Occipital lobe (tissue), 2 donors: ENCODE measurements around the gene FSCN2. TPM values are rescaled to one million over a fixed set of nuclear protein-coding genes. Genes with fewer than 3 reads are reported as not detected.

Experiments used
- DNase-seq: peaks from one replicate; lab custom pipeline; 2025; lab: John Stamatoyannopoulos, UW
- total RNA-seq: library from RNA; depleted of rRNA; stranded (reverse); fragments of >200 nt; gene quantifications from one replicate; pipeline ENCODE4 v1.2.3, GENCODE V29; 2014

Gene FSCN2
- total RNA-seq, 1 donor from 2014 or later, result 5.6 TPM

DNA sequence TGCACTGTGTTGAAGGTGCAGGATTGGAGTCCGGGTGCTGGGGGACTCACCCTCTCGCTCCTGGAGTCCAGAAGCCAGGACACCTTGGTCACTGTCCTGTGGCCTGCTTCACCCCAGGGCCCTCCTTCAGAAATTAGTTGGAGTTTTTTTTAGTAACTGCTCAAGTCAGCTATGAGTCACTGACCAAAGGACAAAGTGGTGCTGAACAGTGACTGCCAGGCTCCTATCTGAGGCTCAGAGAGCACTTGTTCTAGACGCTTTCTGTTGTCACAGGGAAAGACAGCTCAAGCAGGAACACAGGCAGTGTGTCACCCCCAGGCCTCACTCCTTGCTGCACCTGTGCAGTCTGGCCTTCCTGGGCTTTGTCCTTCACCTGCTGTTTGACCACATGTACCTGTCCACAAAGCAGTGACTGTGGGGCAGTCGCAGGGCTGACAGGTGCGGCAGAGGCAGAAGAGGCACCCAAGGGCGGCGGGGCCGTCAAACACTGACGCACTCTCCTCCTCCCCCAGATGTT, 28.1 kb downstream of the FSCN2 start:
- no peak for DNase-seq

DNA sequence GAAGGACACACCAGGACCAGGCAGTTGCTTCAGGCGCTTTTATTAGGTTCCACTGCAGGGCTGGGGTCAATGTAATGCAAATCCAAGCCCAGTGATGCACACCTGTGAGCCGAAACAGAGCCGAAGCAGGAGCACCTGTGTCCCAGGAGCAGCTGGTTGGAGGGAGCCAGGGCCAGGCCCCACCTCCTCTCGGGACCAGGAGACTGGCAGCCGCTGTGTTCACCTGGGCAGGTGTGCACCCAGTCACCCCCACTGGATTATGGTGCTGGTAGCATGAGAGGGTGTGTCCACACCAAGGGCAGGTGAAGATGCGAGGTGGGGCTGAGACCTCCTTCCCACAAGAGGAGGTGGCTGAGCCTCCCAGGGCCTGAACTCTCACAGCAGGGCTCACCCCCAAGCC, 28.7 kb downstream of the FSCN2 start:
- DNase-seq, result no peak

DNA sequence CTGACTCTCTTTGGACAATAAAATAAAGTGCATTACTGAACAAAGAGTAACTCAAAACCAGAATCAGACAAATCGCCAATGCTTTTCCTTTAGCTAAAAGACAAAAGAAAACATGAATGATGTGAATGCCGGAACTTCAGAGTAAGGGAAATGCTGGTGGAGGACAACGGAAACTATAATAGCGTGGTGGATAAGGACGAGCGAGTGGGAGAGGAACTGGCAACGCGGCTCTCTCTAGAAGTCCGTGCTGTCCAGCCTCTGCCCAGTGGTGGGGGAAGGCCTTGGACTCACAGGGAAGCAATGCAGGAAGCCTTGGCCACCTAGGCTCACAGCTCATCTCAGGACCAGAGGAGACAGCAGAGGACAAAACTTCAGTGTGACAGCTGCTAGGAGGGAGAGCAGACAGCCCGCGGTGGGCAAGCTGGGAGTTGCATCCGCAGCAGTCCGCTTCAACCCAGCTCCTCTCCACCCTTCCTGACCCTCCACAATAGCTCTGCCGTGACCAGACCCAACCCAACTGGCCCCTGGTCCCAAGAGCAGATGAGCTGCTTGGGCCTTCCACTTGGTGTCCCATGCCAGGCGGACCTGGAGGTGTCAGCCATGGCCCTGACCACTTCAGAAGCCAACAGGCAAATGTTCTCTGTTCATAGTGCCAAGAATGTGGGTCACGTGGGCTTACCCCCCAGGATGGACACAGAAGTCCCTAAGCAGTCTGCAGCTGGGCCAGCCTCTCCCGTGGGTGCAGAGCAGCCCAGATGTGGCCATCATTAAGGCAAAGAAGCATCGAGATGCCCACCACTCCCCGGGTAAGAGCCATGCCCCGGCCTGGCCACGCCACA, 29.3 kb downstream of the FSCN2 start:
- DNase-seq, result no peak

DNA sequence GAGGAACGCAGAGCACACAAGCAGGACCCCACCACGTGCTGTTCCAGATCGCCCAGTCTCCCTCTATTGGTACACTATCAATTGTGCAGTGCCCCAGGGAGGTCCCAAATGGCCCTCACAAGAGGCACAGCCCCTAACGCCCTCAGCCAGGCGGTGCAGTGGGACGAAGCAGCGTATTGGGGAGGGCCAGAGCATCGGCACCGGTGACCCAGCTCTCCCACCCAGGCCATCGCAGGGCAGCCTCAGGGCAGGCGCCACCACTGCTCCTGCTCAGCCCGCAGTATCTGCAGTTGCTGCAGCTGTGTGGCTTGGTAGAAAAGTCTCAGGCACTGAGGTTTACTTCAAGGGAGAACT, 29.9 kb downstream of the FSCN2 start:
- DNase-seq, result no peak

DNA sequence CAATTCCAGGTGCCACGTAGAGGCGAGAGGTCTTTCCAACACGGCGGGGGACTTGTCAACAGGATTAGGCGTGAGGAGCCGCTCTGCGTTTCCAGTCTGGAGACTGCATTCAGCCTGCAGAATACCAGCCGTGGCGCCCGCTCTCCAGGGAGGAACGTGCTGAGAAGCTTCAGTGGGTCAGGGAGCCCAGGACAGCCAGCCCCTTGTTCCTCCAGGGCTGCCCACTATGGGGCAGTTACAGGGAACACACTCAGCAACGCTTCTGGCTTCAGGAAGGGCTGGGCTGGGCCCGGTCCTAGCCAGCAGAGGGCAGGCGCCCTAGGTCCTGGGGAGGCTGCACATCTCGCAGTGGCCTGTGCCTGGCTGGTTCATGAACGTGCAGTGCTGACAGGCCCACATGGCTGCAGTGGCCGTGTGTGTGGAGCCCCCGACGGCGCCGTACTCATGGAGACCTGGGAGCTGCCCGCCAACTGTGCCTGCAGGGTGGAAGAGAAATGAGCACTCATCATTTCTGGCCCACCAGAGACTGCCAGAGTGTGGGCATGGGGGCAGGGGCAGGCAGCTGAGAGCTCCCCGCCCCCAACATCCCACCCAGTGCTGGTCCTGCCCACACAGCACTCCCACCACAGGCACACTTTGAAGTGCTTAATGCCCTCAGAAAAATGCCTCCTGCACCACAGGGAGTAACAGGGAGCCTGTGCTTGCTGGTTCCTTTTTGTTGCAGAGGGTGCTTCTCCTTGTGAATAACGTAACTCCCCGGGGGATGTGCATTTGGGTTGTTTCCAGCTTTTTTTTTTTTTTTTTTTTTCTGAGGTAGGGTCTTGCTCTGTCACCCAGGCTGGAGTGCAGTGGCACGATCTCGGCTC, 31.0 kb downstream of the FSCN2 start:
- DNase-seq, result no peak

DNA sequence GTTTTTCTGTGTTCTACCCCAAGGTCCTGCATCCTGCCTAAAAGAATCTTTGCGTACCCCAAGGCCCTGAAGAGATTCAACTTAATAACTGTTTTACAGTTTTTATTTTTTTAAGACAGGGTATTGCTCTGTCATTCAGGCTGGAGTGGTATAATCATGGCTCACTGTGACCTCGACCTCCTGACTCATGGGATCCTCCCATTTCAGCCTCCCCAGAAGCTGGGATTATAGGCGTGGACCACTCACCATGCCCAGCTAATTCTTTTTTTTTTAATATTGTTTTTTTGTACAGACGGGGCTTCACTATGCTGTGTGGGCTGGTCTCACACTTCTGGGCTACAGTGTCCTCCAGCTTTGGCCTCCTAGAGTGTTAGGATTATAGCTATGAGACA, 33.3 kb downstream of the FSCN2 start:
- DNase-seq, result no peak

DNA sequence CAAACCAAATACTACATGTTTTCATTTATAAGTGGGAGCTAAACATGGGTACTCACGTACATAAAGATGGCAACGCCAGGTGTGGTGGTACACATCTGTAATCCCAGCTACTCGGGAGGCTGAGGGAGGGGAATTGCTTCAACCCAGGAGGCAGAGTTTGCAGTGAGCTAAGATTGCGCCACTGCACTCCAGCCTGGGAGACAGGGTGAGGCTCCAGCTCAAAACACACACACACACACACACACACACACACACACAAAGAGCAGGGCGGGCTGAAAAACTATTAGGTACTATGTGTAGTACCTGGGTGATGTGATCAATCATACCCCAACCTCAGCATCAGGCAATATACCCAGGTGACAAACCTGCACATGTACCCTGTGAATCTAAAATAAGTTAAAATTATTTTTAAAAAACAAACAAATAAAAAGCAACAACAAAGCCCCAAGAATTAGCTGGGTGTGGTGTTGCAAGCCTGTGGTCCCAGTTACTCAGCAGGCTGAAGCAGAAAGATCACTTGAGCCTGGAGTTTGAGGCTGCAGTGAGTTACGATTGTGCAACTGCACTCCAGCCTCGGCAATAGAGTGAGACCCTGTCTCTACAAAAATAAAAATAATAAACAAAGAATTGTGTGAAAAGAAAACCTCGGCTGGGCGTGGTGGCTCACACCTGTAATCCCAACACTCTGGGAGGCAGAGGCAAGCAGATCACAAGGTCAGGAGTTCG, 35.8 kb downstream of the FSCN2 start:
- no peak for DNase-seq

DNA sequence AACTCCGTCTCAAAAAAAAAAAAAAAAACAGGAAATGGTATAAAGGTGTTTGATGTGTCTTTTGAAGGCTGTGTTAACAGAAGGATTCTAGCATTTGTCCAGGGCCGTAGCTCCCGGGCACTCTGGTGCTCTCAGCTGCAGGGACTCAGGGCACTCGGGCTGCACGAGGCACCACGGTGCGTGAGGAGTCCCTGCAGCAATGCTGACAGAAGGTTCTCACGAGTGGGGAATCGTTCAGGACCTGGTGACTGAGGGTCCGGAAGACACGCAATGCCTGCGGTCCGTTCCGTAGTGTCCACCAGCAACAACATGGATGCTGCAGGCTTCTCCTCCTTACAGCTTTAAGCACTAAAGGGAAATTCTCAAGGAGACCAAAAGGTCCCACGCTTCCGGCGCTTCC, 36.6 kb downstream of the FSCN2 start:
- DNase-seq, result no peak

DNA sequence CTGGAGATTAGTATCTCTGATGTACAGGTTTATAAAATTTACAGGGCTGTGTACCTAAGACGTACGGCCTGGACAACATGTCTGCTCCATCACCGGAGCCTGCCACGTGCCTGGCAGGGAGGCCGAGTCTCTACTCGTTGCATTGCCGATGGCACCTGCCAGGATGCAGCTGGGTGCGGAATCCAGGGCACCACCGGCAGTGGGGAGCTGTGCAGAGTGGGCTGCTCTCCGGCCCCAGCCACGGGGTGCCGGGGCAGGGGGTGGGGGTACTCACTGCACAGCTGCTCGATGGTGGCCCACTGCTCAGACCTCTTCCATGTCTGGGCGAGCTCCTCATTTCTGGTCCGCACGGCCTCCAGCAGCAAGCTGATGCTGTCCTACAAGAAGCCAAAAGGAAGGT, 37.1 kb downstream of the FSCN2 start:
- DNase-seq, result no peak

DNA sequence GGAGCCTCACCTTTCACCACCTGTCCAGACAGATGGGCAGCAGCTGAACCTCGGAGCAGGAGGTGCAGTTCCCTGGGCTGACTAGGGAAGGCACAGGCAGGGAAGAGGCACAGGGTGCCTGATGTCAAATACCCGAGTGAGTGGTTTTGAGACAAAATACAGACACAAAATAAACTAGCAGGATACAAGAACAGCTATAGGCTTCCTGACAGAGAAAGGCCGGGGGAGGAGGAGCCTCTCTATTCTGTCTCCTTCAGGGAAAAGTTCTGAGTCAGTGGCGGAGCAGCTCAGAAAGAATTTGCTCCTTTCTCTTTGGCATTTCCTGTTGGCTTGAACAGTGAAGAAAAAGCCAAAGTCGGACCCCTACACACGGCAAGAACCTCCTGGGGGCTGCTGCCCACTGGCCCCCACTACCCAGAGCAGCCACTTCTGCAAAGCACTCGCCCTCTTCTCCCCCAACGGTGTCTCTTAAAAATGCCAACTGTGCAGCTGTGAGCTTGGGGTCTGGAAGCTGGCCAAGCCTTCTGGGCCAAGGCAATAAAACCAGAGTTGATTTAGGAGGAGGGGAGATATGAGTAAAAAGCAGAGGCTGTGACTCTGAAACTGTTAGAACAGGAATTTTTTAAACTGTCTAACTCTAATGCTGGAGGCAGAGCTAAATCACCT, 38.4 kb downstream of the FSCN2 start:
- no peak for DNase-seq

DNA sequence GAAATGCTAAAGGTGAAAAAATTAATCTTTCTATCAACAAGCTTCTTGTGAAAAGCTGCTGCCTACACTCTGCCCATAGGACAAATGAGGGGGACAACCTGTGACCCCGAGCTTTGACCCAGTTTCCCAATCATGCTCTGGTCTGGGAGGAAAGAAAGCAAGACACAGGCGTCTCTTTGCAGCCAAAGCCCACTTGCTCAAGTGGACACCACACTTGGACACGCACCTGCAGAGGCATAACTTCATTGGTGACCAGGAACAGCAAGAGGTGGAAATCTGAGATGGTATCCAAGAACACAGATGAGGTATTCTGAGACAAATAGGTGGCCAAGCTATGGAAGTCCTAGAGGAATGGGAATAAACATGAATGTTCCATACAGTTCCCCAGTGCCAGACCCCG, 39.0 kb downstream of the FSCN2 start:
- no peak for DNase-seq

DNA sequence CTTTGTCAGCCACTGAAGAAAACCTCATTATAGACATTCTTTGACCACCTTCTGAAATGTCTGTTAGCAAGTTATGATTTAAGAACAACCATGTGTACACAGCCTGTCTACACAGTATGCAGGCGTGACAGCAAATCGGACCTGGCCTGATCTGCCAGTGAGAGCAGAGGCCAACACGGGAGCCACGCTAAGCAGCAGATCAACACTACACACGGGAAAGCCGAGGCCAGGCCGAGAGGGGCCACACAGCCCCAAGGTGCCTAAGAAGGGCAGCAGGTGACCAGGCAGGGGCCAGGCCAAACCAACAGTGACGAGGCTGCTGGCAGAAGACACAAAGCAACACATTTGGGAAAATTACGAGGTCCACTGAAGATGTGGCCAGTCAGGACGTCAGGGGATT, 40.2 kb downstream of the FSCN2 start:
- DNase-seq, result no peak

DNA sequence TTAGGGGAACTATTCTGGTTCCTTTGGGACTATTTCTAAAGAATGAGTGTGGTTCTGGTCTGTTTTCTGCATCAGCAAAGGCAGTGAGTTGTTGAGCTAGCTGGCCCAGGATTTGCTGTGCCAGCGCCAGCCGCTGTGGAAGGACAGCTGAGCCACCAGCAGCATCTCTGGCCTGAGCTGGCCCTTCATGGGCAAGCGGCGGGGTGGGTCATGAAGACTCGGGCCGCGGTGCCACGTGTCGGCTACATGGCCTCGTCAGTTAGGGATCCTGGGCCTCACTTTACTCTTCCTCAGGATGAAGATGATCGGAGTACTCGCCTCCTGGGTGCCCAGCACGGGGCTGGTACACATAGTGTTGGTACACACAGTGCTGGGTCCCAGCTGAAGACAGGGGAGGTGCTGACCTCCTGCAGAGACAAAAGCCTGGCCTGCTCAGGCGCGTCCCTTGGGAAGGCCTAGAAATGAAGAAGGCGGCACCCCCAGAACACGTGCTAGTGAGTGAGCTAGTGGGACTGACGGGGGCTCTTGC, 41.9 kb downstream of the FSCN2 start:
- DNase-seq, result no peak

DNA sequence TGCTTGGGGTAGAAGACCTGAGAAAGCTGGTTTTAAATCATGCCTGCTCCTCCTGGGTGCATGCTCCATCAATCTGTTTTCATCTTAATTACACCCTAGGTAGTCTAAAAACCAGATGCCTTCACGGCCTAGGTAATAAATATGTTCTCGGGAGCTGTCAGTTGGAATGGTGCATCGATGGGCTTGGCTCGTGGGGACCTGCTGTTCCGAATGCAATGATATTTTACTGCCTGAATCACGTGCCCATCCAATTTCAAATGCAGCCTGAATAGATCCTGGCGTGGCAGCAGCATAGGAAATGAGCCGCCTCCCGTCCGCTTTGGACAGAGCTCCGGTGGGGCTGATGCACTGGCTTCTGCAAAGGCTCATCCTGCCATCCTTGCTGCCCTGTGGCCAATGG, 42.8 kb downstream of the FSCN2 start:
- no peak for DNase-seq

DNA sequence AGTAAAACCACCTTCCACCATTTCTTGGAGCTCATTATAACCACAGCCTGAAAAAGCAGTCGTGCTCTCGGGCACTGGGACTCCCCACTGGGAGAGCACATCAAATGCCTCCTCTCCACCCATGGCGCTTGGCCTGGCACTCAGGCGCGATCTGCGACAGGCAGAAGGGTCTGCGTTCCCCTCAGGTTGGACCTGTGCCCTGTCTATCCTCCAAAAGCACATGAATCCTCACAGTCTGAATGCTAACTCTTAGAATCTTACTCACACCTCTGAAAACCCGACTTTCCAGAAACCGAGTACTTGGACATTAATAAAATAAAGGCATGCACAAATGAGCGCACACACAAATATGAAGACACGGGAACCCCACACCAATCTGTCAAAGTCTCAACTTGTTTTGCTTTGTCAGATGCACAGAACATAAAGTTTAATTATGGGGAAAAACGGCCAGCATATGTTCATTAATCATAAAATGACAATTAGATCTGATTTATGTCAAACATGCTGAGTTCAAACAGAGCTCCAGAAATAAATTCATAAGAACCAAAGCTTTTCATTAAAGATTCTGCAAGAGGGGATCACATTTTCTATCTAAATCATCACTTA, 44.5 kb downstream of the FSCN2 start:
- DNase-seq, result no peak

DNA sequence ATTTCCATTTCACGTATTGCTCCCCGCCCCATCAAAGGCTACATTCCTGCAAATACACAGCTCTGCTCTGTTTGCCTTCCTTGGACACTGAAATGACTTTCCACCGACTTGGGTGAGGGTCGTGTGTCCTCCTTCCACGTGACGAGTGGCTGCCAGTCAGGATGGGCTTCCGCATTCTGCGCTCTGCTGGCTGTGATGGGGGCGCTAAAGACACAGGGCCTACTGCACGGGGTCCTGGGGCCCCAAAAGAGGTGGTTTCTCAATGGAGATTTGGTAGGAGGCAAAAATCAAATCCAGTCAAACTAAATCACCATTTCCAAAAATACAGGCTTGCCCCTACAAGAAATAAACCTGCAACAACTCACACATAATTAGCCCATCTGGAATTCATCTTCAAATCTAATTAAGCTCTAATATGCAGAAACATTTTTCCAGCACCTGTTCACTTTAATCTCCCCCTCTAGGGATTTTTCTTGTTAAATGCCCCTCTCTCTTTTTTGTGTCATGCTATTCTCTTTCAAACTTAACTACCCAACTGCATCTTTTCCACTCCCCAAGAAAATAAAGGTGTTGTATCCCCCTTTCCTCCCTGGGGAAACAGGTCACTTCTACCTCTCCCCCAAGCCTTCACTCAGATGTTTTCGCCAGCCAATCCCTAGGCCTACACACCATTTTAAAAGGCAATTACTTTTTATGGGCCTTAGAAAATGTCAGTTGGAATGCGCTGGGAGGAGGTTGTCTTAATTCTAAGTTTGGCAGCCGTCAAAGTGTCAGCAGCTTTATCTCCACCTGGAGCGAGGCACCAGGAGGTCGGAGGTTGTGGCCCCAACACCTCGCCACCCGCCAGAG, 45.8 kb downstream of the FSCN2 start:
- no peak for DNase-seq

DNA sequence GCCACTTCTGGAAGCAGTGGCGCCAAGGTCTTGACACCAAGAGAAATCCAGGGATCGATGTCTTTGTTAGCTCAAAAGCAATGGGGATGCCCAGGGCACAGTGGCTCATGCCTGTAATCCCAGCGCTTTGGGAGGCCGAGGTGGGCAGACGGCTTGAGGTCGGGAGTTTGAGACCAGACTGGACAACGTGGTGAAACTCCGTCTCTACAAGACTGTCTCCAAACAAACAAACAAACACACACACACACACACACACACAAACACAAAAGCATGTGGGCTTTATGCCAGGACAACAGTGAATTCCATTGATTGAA, 46.4 kb downstream of the FSCN2 start:
- no peak for DNase-seq

DNA sequence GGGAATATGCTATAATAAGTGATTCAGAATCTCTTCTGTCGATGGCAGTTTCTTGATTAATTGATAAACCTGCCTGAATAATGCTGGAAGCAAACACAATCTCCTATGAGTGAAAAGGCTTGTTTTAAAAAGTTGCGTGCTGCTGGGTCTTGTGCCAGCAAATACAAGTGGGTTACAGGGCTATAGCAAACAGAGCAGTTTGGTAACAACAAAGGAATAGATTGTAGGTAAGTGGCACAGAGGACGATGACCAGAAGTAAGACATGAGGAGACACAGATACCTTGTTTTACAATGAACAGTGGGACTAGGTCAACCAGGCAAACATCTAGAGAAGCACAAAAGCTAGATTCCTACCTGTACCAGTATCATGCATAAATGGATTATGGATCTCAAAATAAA, 47.7 kb downstream of the FSCN2 start:
- no peak for DNase-seq

DNA sequence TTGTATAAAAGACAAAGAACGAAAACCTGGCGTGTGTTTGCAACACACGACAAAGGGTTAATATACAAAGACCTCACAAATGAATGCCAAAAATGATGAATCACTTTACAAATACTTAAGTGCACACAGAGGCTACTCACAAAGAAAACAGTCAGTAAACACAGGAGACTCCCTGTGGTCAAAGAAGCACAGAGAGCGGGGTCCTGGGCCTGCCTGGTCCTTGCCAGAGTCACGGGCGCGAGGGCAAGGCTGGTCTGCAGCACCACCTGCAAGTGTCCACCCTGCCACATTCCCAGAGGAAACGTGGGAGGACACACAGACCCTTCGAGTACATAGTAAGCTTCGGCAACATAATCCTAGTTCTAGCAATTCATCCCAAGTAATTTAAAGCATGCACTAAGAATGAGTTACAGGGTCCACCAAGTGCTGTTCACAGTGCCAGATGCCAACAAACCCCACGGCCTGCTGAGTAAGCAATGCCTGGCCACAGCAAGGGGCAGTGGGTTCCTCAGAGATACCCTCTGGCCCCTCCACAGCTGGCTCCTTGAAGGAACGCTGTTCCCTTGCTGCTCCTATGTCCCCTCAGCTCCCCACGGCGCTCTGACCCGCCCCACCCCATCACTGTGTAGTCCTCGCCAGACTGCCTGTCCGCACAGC, 48.6 kb downstream of the FSCN2 start:
- DNase-seq, result no peak
